OCI-LY7 (cell line): ENCODE data around the gene B3GALT4. TPM values are rescaled to one million over a fixed set of nuclear protein-coding genes. Genes with fewer than 3 reads are reported as not detected.

Experiments used
- BruUV-seq: library from RNA; stranded (reverse); fragments of 400-500 nt; replicated peaks from 2 replicates; lab custom pipeline; 2021; lab: Mats Ljungman, UMichigan
- CTCF ChIA-PET: fragments of 300-600 bp; sonication (Branson Sonifier 250); formaldehyde crosslinking; loops from one replicate; lab custom pipeline; 2022; ENCODE audit warnings: antibody characterized with exemption; ENCODE audit not compliant: unreplicated experiment; lab: Charles Lee
- POLR2A ChIA-PET: fragments of 300-600 bp; sonication (Branson Sonifier 250); formaldehyde crosslinking; loops from one replicate; lab custom pipeline; 2022; ENCODE audit warnings: antibody characterized with exemption; lab: Charles Lee
- DNase-seq: peaks from one replicate; pipeline ENCODE4 v3.0.0-alpha.2; 2015; ENCODE audit warnings: low spot score
- H2AFZ ChIP-seq: fragments of 200-600 bp; sonication (generic), shearing (Covaris generic); 2 replicates; pipeline ENCODE4 v1.6.1; 2014; ENCODE audit warnings: mild to moderate bottlenecking, antibody characterized with exemption, low read length, moderate library complexity
- H3K27ac ChIP-seq: fragments of 200-600 bp; sonication (generic); 2 replicates; pipeline ENCODE4 v1.5.1; 2014; ENCODE audit warnings: mixed run types, low read depth, mild to moderate bottlenecking, moderate library complexity, low read length, inconsistent platforms; ENCODE audit not compliant: poor library complexity, severe bottlenecking
- H3K36me3 ChIP-seq: fragments of 200-600 bp; sonication (generic); 2 replicates; pipeline ENCODE4 v1.6.1; 2014; ENCODE audit warnings: mild to moderate bottlenecking, antibody characterized with exemption, low read length, moderate library complexity, mixed read lengths; ENCODE audit not compliant: insufficient read depth
- H3K4me1 ChIP-seq: fragments of 200-600 bp; sonication (generic); 2 replicates; pipeline ENCODE4 v1.5.1; 2014; ENCODE audit warnings: mild to moderate bottlenecking, low read length; ENCODE audit not compliant: insufficient read depth, poor library complexity, severe bottlenecking
- H3K4me2 ChIP-seq: fragments of 200-600 bp; sonication (generic); 2 replicates; pipeline ENCODE4 v1.6.1; 2014; ENCODE audit warnings: mild to moderate bottlenecking, low read length
- H3K4me3 ChIP-seq: fragments of 200-600 bp; sonication (generic); 2 replicates; pipeline ENCODE4 v1.5.1; 2014; ENCODE audit warnings: mild to moderate bottlenecking, low read depth, low read length; ENCODE audit not compliant: poor library complexity, severe bottlenecking
- H3K79me2 ChIP-seq: fragments of 200-600 bp; sonication (generic); 2 replicates; pipeline ENCODE4 v1.6.1; 2016; ENCODE audit warnings: low read depth, mild to moderate bottlenecking, low read length, moderate library complexity, mixed read lengths; ENCODE audit not compliant: insufficient read depth
- H3K9me2 ChIP-seq: fragments of 200-600 bp; sonication (generic); 2 replicates; pipeline ENCODE4 v1.6.1; 2016; ENCODE audit warnings: mild to moderate bottlenecking, low read length, mixed read lengths; ENCODE audit not compliant: insufficient read depth
- H3K9me3 ChIP-seq: fragments of 200-600 bp; sonication (generic); 2 replicates; pipeline ENCODE4 v1.6.1; 2014; ENCODE audit warnings: mild to moderate bottlenecking, mixed run types, low read length, mixed read lengths
- H4K20me1 ChIP-seq: fragments of 200-600 bp; sonication (generic); 2 replicates; pipeline ENCODE4 v1.6.1; 2014; ENCODE audit warnings: mild to moderate bottlenecking, antibody characterized with exemption, low read length, moderate library complexity, mixed read lengths; ENCODE audit not compliant: insufficient read depth
- EZH2phosphoT487 ChIP-seq: fragments of 200-600 bp; sonication (generic); IDR thresholded peaks from 2 replicates; pipeline ENCODE4 v1.6.1; 2018; ENCODE audit warnings: low read depth, borderline replicate concordance, mild to moderate bottlenecking, mixed run types, antibody characterized with exemption, low read length, moderate library complexity, mixed read lengths
- intact Hi-C: fragments of 100-400 bp; cut with micrococcal nuclease; formaldehyde crosslinking; loops from one replicate; pipeline ENCODE4 v1.10.0; 2022; ENCODE audit not compliant: unreplicated experiment
- total RNA-seq, 2 experiments: library from RNA; depleted of rRNA in 1 of 2; stranded (reverse); fragments of >200 nt in 1 of 2; shearing (Covaris generic) in 1 of 2; gene quantifications; 2 replicates each; pipeline ENCODE4 v1.2.3, GENCODE V29; 2014 to 2022
- TF ChIP-seq, protein P1 (sequence below): fragments of 200-600 bp; sonication (generic); conservative IDR thresholded peaks from 2 replicates; pipeline ENCODE4 v1.5.1; 2014; ENCODE audit warnings: mild to moderate bottlenecking, antibody characterized with exemption, low read length, moderate library complexity, mixed read lengths

Gene B3GALT4
- total RNA-seq, 2 experiments from 2014 or later, result 14.1 to 14.2 TPM

DNA sequence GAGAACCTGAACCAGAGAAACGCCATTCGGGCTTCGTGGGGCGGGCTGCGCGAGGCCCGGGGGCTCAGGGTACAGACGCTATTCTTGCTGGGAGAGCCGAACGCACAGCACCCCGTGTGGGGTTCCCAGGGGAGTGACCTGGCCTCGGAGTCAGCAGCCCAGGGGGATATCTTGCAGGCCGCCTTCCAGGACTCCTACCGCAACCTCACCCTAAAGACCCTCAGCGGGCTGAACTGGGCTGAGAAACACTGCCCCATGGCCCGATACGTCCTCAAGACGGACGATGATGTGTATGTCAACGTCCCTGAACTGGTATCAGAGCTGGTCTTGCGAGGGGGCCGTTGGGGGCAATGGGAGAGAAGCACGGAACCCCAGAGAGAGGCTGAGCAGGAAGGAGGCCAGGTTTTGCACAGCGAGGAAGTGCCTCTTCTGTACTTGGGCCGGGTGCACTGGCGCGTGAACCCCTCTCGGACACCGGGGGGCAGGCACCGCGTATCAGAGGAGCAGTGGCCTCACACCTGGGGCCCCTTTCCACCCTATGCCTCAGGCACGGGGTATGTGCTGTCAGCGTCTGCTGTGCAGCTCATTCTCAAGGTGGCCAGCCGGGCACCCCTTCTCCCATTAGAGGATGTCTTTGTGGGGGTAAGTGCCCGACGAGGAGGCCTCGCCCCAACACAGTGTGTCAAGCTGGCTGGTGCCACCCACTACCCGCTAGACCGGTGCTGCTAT is 904 bp downstream of the B3GALT4 start:
- peak overlapping the region; percentile 93 for H3K4me2 ChIP-seq
- peaks cover 32% of the 10 kb centered on the region for H3K79me2 ChIP-seq
- peak; percentile 75 for DNase-seq
- intact Hi-C loops, result loop anchor here (1.0 to 5.0 kb wide), 4 partner anchors 21 to 149 kb away; partner anchors contain the start of gene KIFC1
- peaks cover 25% of the 10 kb centered on the region for H4K20me1 ChIP-seq
- TF ChIP-seq, protein P1, sequence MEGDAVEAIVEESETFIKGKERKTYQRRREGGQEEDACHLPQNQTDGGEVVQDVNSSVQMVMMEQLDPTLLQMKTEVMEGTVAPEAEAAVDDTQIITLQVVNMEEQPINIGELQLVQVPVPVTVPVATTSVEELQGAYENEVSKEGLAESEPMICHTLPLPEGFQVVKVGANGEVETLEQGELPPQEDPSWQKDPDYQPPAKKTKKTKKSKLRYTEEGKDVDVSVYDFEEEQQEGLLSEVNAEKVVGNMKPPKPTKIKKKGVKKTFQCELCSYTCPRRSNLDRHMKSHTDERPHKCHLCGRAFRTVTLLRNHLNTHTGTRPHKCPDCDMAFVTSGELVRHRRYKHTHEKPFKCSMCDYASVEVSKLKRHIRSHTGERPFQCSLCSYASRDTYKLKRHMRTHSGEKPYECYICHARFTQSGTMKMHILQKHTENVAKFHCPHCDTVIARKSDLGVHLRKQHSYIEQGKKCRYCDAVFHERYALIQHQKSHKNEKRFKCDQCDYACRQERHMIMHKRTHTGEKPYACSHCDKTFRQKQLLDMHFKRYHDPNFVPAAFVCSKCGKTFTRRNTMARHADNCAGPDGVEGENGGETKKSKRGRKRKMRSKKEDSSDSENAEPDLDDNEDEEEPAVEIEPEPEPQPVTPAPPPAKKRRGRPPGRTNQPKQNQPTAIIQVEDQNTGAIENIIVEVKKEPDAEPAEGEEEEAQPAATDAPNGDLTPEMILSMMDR, result no peak
- TF ChIP-seq EZH2phosphoT487, result no peak
- peak overlapping the region; percentile 9; the same call in 1 of the 2 replicates for H2AFZ ChIP-seq
- peaks cover 92% of the 10 kb centered on the region for H3K36me3 ChIP-seq
- H3K4me3 ChIP-seq, result peak overlapping the region; percentile 97
- H3K27ac ChIP-seq, result peak overlapping the region; percentile 93
- peaks cover 58% of the 10 kb centered on the region for H3K4me1 ChIP-seq
- POLR2A ChIA-PET, result interaction anchor here (0.6 to 3.2 kb wide), 6 partner anchors 9 to 203 kb away, joined by 3 to 19 read pairs (median 4); partner anchors contain the start of genes PFDN6, RGL2, WDR46 and ZBTB22
- no peaks in the 10 kb centered on the region for H3K9me2 ChIP-seq
- CTCF ChIA-PET, result interaction anchor here (2.7 kb wide), 1 partner anchor 22 kb away, joined by 12 read pairs; no protein-coding TSS in a partner anchor
- H3K9me3 ChIP-seq, result no peaks in the 10 kb centered on the region
- no TSS peak for BruUV-seq

DNA sequence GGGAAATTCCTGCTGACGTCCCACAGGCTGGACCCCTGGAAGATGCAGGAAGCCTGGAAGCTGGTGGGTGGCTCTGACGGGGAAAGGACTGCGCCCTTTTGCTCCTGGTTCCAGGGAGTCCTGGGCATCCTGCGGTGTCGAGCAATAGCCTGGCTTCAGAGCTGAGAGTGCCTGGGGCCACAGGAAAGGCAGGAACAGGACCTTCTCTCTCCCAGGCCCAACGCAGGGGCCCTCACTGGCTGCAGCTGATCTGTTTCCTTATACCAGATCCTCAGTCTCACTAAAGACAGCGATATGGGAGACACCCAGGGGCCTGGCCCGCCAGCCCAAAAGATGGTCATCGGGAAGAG is 1.4 kb downstream of the B3GALT4 start:
- no TSS peak for BruUV-seq
- peaks cover 19% of the 10 kb centered on the region for H4K20me1 ChIP-seq
- peak overlapping the region; percentile 93 for H3K4me2 ChIP-seq
- CTCF ChIA-PET, result interaction anchor here (2.7 kb wide), 1 partner anchor 21 kb away, joined by 12 read pairs; no protein-coding TSS in a partner anchor
- peaks cover 58% of the 10 kb centered on the region for H3K4me1 ChIP-seq
- H3K4me3 ChIP-seq, result no peak overlapping the region
- H3K79me2 ChIP-seq, result peaks cover 26% of the 10 kb centered on the region
- no peaks in the 10 kb centered on the region for H3K9me3 ChIP-seq
- POLR2A ChIA-PET, result interaction anchor here (0.6 to 3.2 kb wide), 6 partner anchors 9 to 204 kb away, joined by 3 to 19 read pairs (median 4); partner anchors contain the start of genes PFDN6, RGL2 and WDR46
- intact Hi-C loops, result loop anchor here (1.0 to 5.0 kb wide), 3 partner anchors 21 to 149 kb away; partner anchors contain the start of gene KIFC1
- no peak overlapping the region for H2AFZ ChIP-seq
- no peaks in the 10 kb centered on the region for H3K9me2 ChIP-seq
- no peak for DNase-seq
- TF ChIP-seq, protein P1, result no peak
- TF ChIP-seq EZH2phosphoT487, result no peak
- H3K36me3 ChIP-seq, result peaks cover 91% of the 10 kb centered on the region
- H3K27ac ChIP-seq, result peak overlapping the region; percentile 93
